IPS-20b (cell line): ENCODE results near the gene TNRC18.

ENCODE experiments used
- H3K27ac ChIP-seq: one replicate; pipeline ENCODE4 v1.5.1; 2013; ENCODE audit warnings: low read length
- H3K27me3 ChIP-seq: 2 replicates; pipeline ENCODE4 v1.6.1; 2013; ENCODE audit warnings: mild to moderate bottlenecking, low read length, inconsistent platforms; ENCODE audit not compliant: insufficient read depth
- H3K36me3 ChIP-seq: 2 replicates; pipeline ENCODE4 v1.6.1; 2013; ENCODE audit warnings: low read depth, mild to moderate bottlenecking, inconsistent platforms, low read length, moderate library complexity; ENCODE audit not compliant: insufficient read depth
- H3K4me1 ChIP-seq: 2 replicates; pipeline ENCODE4 v1.6.1; 2013; ENCODE audit warnings: mild to moderate bottlenecking, control low read depth, inconsistent platforms, low read length, moderate library complexity; ENCODE audit not compliant: insufficient read depth
- H3K4me3 ChIP-seq: 2 replicates; pipeline ENCODE4 v1.5.1; 2013; ENCODE audit warnings: mild to moderate bottlenecking, low read length, inconsistent platforms
- H3K9ac ChIP-seq: 2 replicates; pipeline ENCODE4 v1.6.1; 2013; ENCODE audit warnings: low read depth, mild to moderate bottlenecking, inconsistent platforms, low read length, moderate library complexity
- H3K9me3 ChIP-seq: 2 replicates; pipeline ENCODE4 v1.6.1; 2013; ENCODE audit warnings: mild to moderate bottlenecking, low read depth, low read length, inconsistent platforms; ENCODE audit not compliant: insufficient read depth

The TNRC18 gene

GRCh38 chr7:5393748-5394147 is 29.9 kb downstream of the TNRC18 start:
- Histone ChIP-seq H3K27ac (no peak overlapping the region), H3K36me3 (peaks cover 5% of the 10 kb centered on the region; the same call in 1 of the 2 replicates), H3K4me3 (no peak overlapping the region), H3K9me3 (no peaks in the 10 kb centered on the region), H3K4me1 (no peaks in the 10 kb centered on the region), H3K9ac (no peak overlapping the region), H3K27me3 (no peaks in the 10 kb centered on the region)

GRCh38 chr7:5393328-5393727 is 30.3 kb downstream of the TNRC18 start:
- Histone ChIP-seq H3K9me3 (no peaks in the 10 kb centered on the region), H3K27ac (no peak overlapping the region), H3K4me1 (no peaks in the 10 kb centered on the region), H3K4me3 (no peak overlapping the region), H3K9ac (no peak overlapping the region), H3K36me3 (peaks cover 5% of the 10 kb centered on the region; the same call in 1 of the 2 replicates), H3K27me3 (no peaks in the 10 kb centered on the region)

GRCh38 chr7:5390918-5391317 is 32.7 kb downstream of the TNRC18 start:
- H3K27ac ChIP-seq = no peak overlapping the region
- H3K36me3 ChIP-seq = peaks cover 9% of the 10 kb centered on the region
- no peaks in the 10 kb centered on the region for H3K27me3 ChIP-seq
- H3K9me3 ChIP-seq = no peaks in the 10 kb centered on the region
- no peak overlapping the region for H3K4me3 ChIP-seq
- no peaks in the 10 kb centered on the region for H3K4me1 ChIP-seq
- H3K9ac ChIP-seq = no peak overlapping the region

- peaks cover 9% of the 10 kb centered on the region for H3K36me3 ChIP-seq
- no peak overlapping the region for H3K27ac ChIP-seq
- H3K4me1 ChIP-seq = no peaks in the 10 kb centered on the region
- H3K27me3 ChIP-seq = no peaks in the 10 kb centered on the region
- H3K9me3 ChIP-seq = no peaks in the 10 kb centered on the region
- no peak overlapping the region for H3K4me3 ChIP-seq
- no peak overlapping the region for H3K9ac ChIP-seq
These were observed 34.7 kb downstream of the TNRC18 start for GRCh38 chr7:5388905-5389433.

- Histone ChIP-seq H3K27me3 (no peaks in the 10 kb centered on the region), H3K36me3 (peaks cover 9% of the 10 kb centered on the region), H3K4me3 (no peak overlapping the region), H3K4me1 (no peaks in the 10 kb centered on the region), H3K9ac (no peak overlapping the region), H3K9me3 (no peaks in the 10 kb centered on the region), H3K27ac (no peak overlapping the region)
These were observed 35.2 kb downstream of the TNRC18 start for GRCh38 chr7:5388273-5388901.

- Histone ChIP-seq H3K9me3 (no peaks in the 10 kb centered on the region), H3K27ac (no peak overlapping the region), H3K27me3 (no peaks in the 10 kb centered on the region), H3K36me3 (peaks cover 9% of the 10 kb centered on the region), H3K4me3 (no peak overlapping the region), H3K9ac (no peak overlapping the region), H3K4me1 (no peaks in the 10 kb centered on the region)
These were observed 35.9 kb downstream of the TNRC18 start for GRCh38 chr7:5387711-5388245.

- H3K27ac ChIP-seq = no peak overlapping the region
- H3K36me3 ChIP-seq = peaks cover 6% of the 10 kb centered on the region
These were observed 39.0 kb downstream of the TNRC18 start for GRCh38 chr7:5384618-5385017.

GRCh38 chr7:5383314-5384098 is 40.1 kb downstream of the TNRC18 start:
- Histone ChIP-seq H3K9ac (no peak overlapping the region), H3K9me3 (no peaks in the 10 kb centered on the region), H3K36me3 (peaks cover 5% of the 10 kb centered on the region), H3K4me1 (no peaks in the 10 kb centered on the region), H3K4me3 (no peak overlapping the region), H3K27me3 (no peaks in the 10 kb centered on the region), H3K27ac (no peak overlapping the region)

More at GRCh38 chr7:5384618-5385017, 39.0 kb downstream of the TNRC18 start:
- H3K27me3 ChIP-seq = no peaks in the 10 kb centered on the region
- H3K4me1 ChIP-seq = no peaks in the 10 kb centered on the region
- H3K4me3 ChIP-seq = no peak overlapping the region
- no peaks in the 10 kb centered on the region for H3K9me3 ChIP-seq
- no peak overlapping the region for H3K9ac ChIP-seq

- Histone ChIP-seq H3K27ac (no peak overlapping the region), H3K4me1 (no peaks in the 10 kb centered on the region), H3K9me3 (no peaks in the 10 kb centered on the region), H3K9ac (no peak overlapping the region), H3K4me3 (no peak overlapping the region), H3K27me3 (no peaks in the 10 kb centered on the region), H3K36me3 (peaks cover 4% of the 10 kb centered on the region)
These were observed 41.2 kb downstream of the TNRC18 start for GRCh38 chr7:5382281-5382892.

GRCh38 chr7:5381071-5381772 is 42.4 kb downstream of the TNRC18 start:
- Histone ChIP-seq H3K4me1 (no peaks in the 10 kb centered on the region), H3K4me3 (no peak overlapping the region), H3K36me3 (no peaks in the 10 kb centered on the region), H3K9ac (no peak overlapping the region), H3K27me3 (no peaks in the 10 kb centered on the region), H3K27ac (no peak overlapping the region), H3K9me3 (no peaks in the 10 kb centered on the region)

GRCh38 chr7:5380350-5381070 is 43.1 kb downstream of the TNRC18 start:
- Histone ChIP-seq H3K27ac (no peak overlapping the region), H3K27me3 (no peaks in the 10 kb centered on the region), H3K9me3 (no peaks in the 10 kb centered on the region), H3K4me3 (no peak overlapping the region), H3K36me3 (no peaks in the 10 kb centered on the region; the same call in 1 of the 2 replicates), H3K4me1 (no peaks in the 10 kb centered on the region), H3K9ac (no peak overlapping the region)
